Ishikawa (cell line): ENCODE results near the gene KRTAP9-9.

Experiments
- CEBPB ChIP-seq: IDR thresholded peaks from 2 replicates; pipeline ENCODE4 v1.6.1; 2012
- CREB1 ChIP-seq: IDR thresholded peaks from 2 replicates; pipeline ENCODE4 v1.6.1; 2012; ENCODE audit warnings: low read depth
- EGR1 ChIP-seq: IDR thresholded peaks from 2 replicates; pipeline ENCODE4 v1.6.1; 2012
- EP300 ChIP-seq: IDR thresholded peaks from 2 replicates; pipeline ENCODE4 v1.6.1; 2012; ENCODE audit warnings: borderline replicate concordance
- FOXM1 ChIP-seq: IDR thresholded peaks from 2 replicates; pipeline ENCODE4 v1.6.1; 2012; ENCODE audit warnings: low read depth, borderline replicate concordance
- MAX ChIP-seq: IDR thresholded peaks from 2 replicates; pipeline ENCODE4 v1.6.1; 2012
- NFIC ChIP-seq: IDR thresholded peaks from 2 replicates; pipeline ENCODE4 v1.6.1; 2012
- RAD21 ChIP-seq: IDR thresholded peaks from 2 replicates; pipeline ENCODE4 v1.6.1; 2012; ENCODE audit warnings: low read depth
- REST ChIP-seq: IDR thresholded peaks from 2 replicates; pipeline ENCODE4 v1.6.1; 2012; ENCODE audit warnings: low read depth, mild to moderate bottlenecking
- TAF1 ChIP-seq: IDR thresholded peaks from 2 replicates; pipeline ENCODE4 v1.6.1; 2012; ENCODE audit warnings: low read depth, mild to moderate bottlenecking
- TCF12 ChIP-seq: IDR thresholded peaks from 2 replicates; pipeline ENCODE4 v1.6.1; 2012; ENCODE audit warnings: low read depth
- TEAD4 ChIP-seq: IDR thresholded peaks from 2 replicates; pipeline ENCODE4 v1.6.1; 2012
- USF1 ChIP-seq: IDR thresholded peaks from 2 replicates; pipeline ENCODE4 v1.6.1; 2012
- YY1 ChIP-seq: IDR thresholded peaks from 2 replicates; pipeline ENCODE4 v1.6.1; 2012; ENCODE audit warnings: low read depth
- ZBTB7A ChIP-seq: IDR thresholded peaks from 2 replicates; pipeline ENCODE4 v1.6.1; 2012; ENCODE audit warnings: low read depth

KRTAP9-9 gene

GRCh38 chr17:41226051-41226450, 29.1 kb upstream of the KRTAP9-9 start:
- no peak for TF ChIP-seq USF1
- no peak for TF ChIP-seq EGR1

GRCh38 chr17:41226598-41227095, 28.5 kb upstream of the KRTAP9-9 start, which contains the start of gene KRTAP9-2:
Gene KRTAP9-2 (plus strand): TSS chr17:41226648. CDS start chr17:41226655, 7 bp downstream.
- peak; percentile 73 for TF ChIP-seq TCF12

- TF ChIP-seq MAX (no peak), EGR1 (no peak), USF1 (no peak), TCF12 (no peak), NFIC (no peak), TAF1 (no peak), FOXM1 (no peak), YY1 (no peak), CREB1 (no peak), RAD21 (no peak), REST (no peak), EP300 (no peak), ZBTB7A (no peak), TEAD4 (no peak), CEBPB (no peak)
These were observed 25.1 kb upstream of the KRTAP9-9 start for GRCh38 chr17:41230094-41230493.

- no peak for TF ChIP-seq REST
These were observed 23.5 kb upstream of the KRTAP9-9 start for GRCh38 chr17:41231731-41232130.

GRCh38 chr17:41232399-41233105, 22.6 kb upstream of the KRTAP9-9 start, which contains the start of gene KRTAP9-3:
Gene KRTAP9-3 (plus strand): TSS chr17:41232449. CDS start chr17:41232502, 53 bp downstream.
- peak; percentile 92 for TF ChIP-seq TCF12

GRCh38 chr17:41237949-41238437, 17.2 kb upstream of the KRTAP9-9 start, which contains the start of gene KRTAP9-8:
Gene KRTAP9-8 (plus strand): TSS chr17:41237999. CDS start chr17:41238052, 53 bp downstream.
- TF ChIP-seq TCF12, result peak; percentile 94

- TF ChIP-seq EP300 (peak; percentile 11; the same call in 1 of the 2 replicates), NFIC (0 out of 2 replicates have a peak, but pooled peaks have one; percentile 7), TCF12 (peak; percentile 96)
These were observed 5.4 kb upstream of the KRTAP9-9 start, which contains the start of gene KRTAP9-4 for GRCh38 chr17:41249637-41250240. Gene KRTAP9-4 (plus strand): TSS chr17:41249687. CDS start chr17:41249721, 34 bp downstream.
